HL-60 (cell line): ENCODE data around the gene TMCC3.

Experiments
- DNase-seq, 2 experiments: peaks; one replicate each; pipeline ENCODE4 v3.0.0-alpha.2; 2010 to 2020; ENCODE audit warnings: low read depth in 1 of 2, low spot score in 1 of 2
- H3K27ac ChIP-seq: fragments of 250-450 bp; sonication (Bioruptor Pico); replicated peaks from 2 replicates; pipeline ENCODE4 v1.5.1; 2020; ENCODE audit warnings: mild to moderate bottlenecking, moderate library complexity
- H3K27me3 ChIP-seq: fragments of 250-450 bp; sonication (Bioruptor Pico); 2 replicates; pipeline ENCODE4 v1.5.1; 2021; ENCODE audit warnings: mild to moderate bottlenecking, moderate library complexity; ENCODE audit not compliant: insufficient read depth, poor library complexity, severe bottlenecking
- H3K4me3 ChIP-seq: replicated peaks from 2 replicates; pipeline ENCODE4 v1.5.1; 2011; ENCODE audit warnings: mild to moderate bottlenecking, control low read depth, low read length; ENCODE audit not compliant: insufficient read depth
- CTCF ChIP-seq: IDR thresholded peaks from one replicate; pipeline ENCODE4 v1.5.1; 2011; ENCODE audit warnings: low read length, control low read depth, inconsistent platforms; ENCODE audit not compliant: insufficient read depth
- GABPA ChIP-seq: IDR thresholded peaks from 2 replicates; pipeline ENCODE4 v1.6.1; 2012; ENCODE audit warnings: low read depth
- POLR2AphosphoS5 ChIP-seq: IDR thresholded peaks from 2 replicates; pipeline ENCODE4 v1.6.1; 2012; ENCODE audit warnings: low read depth
- REST ChIP-seq: IDR thresholded peaks from 2 replicates; pipeline ENCODE4 v1.6.1; 2012; ENCODE audit warnings: low read depth; ENCODE audit not compliant: insufficient replicate concordance
- SPI1 ChIP-seq: IDR thresholded peaks from 2 replicates; pipeline ENCODE4 v1.6.1; 2012; ENCODE audit warnings: low read depth, mild to moderate bottlenecking, borderline replicate concordance

TMCC3 gene

GRCh38 chr12:94641283-94641682, 9.1 kb downstream of the TMCC3 start:
- Histone ChIP-seq H3K4me3 (no peak overlapping the region), H3K27ac (no peak overlapping the region), H3K27me3 (peaks cover 25% of the 10 kb centered on the region)
- TF ChIP-seq CTCF = no peak
- no peak for TF ChIP-seq GABPA
- no peak for TF ChIP-seq REST
- TF ChIP-seq SPI1 = no peak
- no peak for TF ChIP-seq POLR2AphosphoS5
- DNase-seq = no peak

GRCh38 chr12:94640134-94640928, 10.0 kb downstream of the TMCC3 start:
- TF ChIP-seq POLR2AphosphoS5 = peak; percentile 89
- TF ChIP-seq SPI1 = no peak
- no peak for TF ChIP-seq GABPA
- Histone ChIP-seq H3K27me3 (peaks cover 20% of the 10 kb centered on the region), H3K27ac (no peak overlapping the region), H3K4me3 (no peak overlapping the region)
- peak; percentile 83 to 86 for DNase-seq

- H3K27me3 ChIP-seq = peaks cover 8% of the 10 kb centered on the region
- no peak for TF ChIP-seq GABPA
- TF ChIP-seq CTCF = no peak
- TF ChIP-seq POLR2AphosphoS5 = no peak
- no peak for TF ChIP-seq REST
- TF ChIP-seq SPI1 = no peak
- DNase-seq = no peak
Observed at GRCh38 chr12:94638521-94638920, 11.8 kb downstream of the TMCC3 start.

GRCh38 chr12:94637390-94638113, 12.8 kb downstream of the TMCC3 start:
- Histone ChIP-seq H3K27me3 (peaks cover 8% of the 10 kb centered on the region), H3K27ac (no peak overlapping the region), H3K4me3 (no peak overlapping the region)
- no peak for DNase-seq
- TF ChIP-seq REST (no peak), SPI1 (no peak), POLR2AphosphoS5 (no peak), CTCF (no peak), GABPA (no peak)

More at GRCh38 chr12:94638521-94638920, 11.8 kb downstream of the TMCC3 start:
- H3K4me3 ChIP-seq = no peak overlapping the region
- H3K27ac ChIP-seq = no peak overlapping the region
